SW480 (cell line): ENCODE data around the gene CCPG1.
A peak's percentile ranks its signal among the peaks of the same experiment; 100 is the strongest.

Source experiments
- DNase-seq: peaks from one replicate; pipeline ENCODE4 v3.0.0-alpha.2; 2016; ENCODE audit warnings: low spot score

CCPG1 gene

DNA sequence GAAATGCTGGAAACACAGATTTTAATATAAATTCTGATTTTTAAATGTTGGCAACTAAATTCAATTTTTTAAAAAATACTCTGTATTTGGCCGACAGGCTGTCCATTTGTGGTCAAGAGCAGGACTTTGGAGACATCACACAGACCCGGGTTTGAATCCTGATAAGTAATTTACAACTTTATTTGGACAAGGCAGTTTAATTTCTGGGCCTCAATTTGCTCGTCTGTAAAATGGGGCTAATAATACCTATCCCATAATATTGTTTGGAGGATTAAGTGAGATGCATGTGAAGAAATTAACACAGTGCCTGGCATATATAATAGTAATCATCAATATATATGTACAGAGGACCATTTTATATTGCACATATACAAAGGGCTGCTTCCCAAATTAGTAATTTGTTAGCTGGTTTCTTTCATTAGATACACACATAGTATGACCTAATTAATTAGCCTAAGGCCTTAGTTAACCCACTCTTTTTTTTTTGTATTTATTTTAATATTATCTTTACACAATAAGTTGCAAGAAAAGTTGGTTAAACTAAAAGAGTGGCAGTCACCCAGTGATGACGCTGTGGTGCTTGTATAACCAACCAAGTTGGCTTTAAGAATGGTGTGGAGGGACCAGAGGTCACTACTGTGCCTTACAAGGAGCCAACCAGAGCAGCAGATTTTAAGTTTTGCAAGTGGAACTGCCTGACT lies 88.5 kb downstream of the CCPG1 start:
- DNase-seq = no peak

DNA sequence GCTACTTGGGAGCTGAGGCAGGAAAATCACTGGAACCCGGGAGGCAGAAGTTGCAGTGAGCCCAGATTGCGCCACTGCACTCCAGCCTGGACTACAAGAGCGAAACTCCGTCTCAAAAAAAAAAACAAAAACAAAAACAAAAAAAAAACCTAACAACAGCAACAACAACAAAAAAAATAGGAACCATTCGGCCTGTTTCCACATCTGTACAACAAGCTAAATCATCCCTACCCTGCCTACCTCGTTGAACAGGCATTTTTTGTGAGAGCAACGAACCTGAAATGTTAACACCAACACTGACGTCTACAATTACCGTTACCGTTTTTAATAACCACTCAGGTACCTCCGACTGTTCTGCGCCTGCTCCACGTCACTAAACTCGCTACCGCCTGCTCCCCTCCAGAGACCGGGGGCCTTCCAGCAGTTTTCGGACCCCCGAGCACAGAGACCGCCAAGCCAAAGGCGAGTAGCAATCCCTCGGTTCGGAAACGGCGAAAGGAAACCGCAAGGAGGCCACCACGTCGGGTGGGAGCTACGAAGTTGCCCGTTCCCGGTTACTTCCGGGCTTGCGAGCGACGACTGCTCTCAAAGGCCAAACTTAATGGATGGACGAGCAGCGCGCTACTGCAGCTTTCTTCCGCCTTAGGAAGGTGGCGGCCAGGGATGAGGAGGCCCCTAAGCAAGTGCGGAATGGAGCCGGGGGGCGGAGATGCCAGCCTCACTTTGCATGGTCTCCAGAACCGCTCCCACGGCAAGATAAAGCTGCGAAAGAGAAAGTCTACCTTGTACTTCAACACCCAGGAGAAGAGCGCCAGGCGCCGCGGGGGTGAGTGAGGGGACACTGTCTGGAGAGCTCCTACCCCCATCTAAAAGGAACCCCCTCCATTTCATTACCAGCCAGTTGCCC lies 89.3 kb downstream of the CCPG1 start, which contains the start of the genes PIGB and PIGBOS1:
Gene PIGB, plus strand, starts transcription at position 635 of the 907 bp plus-strand sequence. Its CDS starts 29 bp downstream, at position 664.
Gene PIGBOS1, minus strand, starts transcription at position 536 of the 907 bp plus-strand sequence. CDS start 1,331 bp downstream, outside the sequence.
- DNase-seq = peak; percentile 81
